ENCODE results near the gene RMRP. TPM values are rescaled to one million over a fixed set of nuclear protein-coding genes. Genes with fewer than 3 reads are reported as not detected.
A peak's percentile ranks its signal among the peaks of the same experiment; 100 is the strongest.

RMRP gene
- total RNA-seq, 1 donor from 2014 or later: 24,340 TPM

- peaks cover 100% of the 10 kb centered on the region for H3K36me3 ChIP-seq
- DNase-seq (no peak), ATAC-seq (no peak)
- intact Hi-C loops (cut with DNase I): no loop called here
- no peaks in the 10 kb centered on the region for H3K27me3 ChIP-seq (ENCODE audit: low read depth)
- H3K4me1 ChIP-seq: no peaks in the 10 kb centered on the region
- no peak overlapping the region for H3K27ac ChIP-seq
- no peak overlapping the region for H3K4me3 ChIP-seq
- no peaks in the 10 kb centered on the region for H3K9me3 ChIP-seq
- TF ChIP-seq CTCF (IDR thresholded peaks at IDR 0.05): no peak
Measured at GRCh38 chr9:35702696-35703095, 44.9 kb upstream of the RMRP start.

- Histone ChIP-seq H3K9me3 (no peaks in the 10 kb centered on the region), H3K36me3 (peaks cover 100% of the 10 kb centered on the region), H3K27ac (no peak overlapping the region), H3K27me3 (ENCODE audit: low read depth) (no peaks in the 10 kb centered on the region), H3K4me3 (no peak overlapping the region), H3K4me1 (peaks cover 11% of the 10 kb centered on the region)
- no peak for DNase-seq
- intact Hi-C loops (cut with DNase I): no loop called here
- ATAC-seq: no peak
- TF ChIP-seq CTCF (IDR thresholded peaks at IDR 0.05): no peak
Measured at GRCh38 chr9:35700942-35701341, 43.1 kb upstream of the RMRP start.

GRCh38 chr9:35700031-35700430, 42.2 kb upstream of the RMRP start:
- H3K9me3 ChIP-seq: no peaks in the 10 kb centered on the region
- peaks cover 95% of the 10 kb centered on the region for H3K36me3 ChIP-seq
- no peaks in the 10 kb centered on the region for H3K27me3 ChIP-seq (ENCODE audit: low read depth)
- no peak for TF ChIP-seq CTCF (IDR thresholded peaks at IDR 0.05)
- no peak overlapping the region for H3K27ac ChIP-seq
- intact Hi-C loops (cut with DNase I): no loop called here
- no peak for DNase-seq
- H3K4me3 ChIP-seq: no peak overlapping the region
- peaks cover 15% of the 10 kb centered on the region for H3K4me1 ChIP-seq
- ATAC-seq: no peak

- Histone ChIP-seq H3K36me3 (peaks cover 77% of the 10 kb centered on the region), H3K9me3 (no peaks in the 10 kb centered on the region), H3K4me1 (peaks cover 15% of the 10 kb centered on the region), H3K27me3 (ENCODE audit: low read depth) (no peaks in the 10 kb centered on the region), H3K27ac (no peak overlapping the region), H3K4me3 (no peak overlapping the region)
- intact Hi-C loops (cut with DNase I): no loop called here
- no peak for ATAC-seq
- no peak for TF ChIP-seq CTCF (IDR thresholded peaks at IDR 0.05)
- DNase-seq: no peak
Measured at GRCh38 chr9:35698231-35698630, 40.4 kb upstream of the RMRP start.

- H3K27me3 ChIP-seq (ENCODE audit: low read depth): no peaks in the 10 kb centered on the region
- H3K9me3 ChIP-seq: no peaks in the 10 kb centered on the region
- peaks cover 69% of the 10 kb centered on the region for H3K36me3 ChIP-seq
- intact Hi-C loops (cut with DNase I): no loop called here
- peak overlapping the region; percentile 73 for H3K27ac ChIP-seq
- H3K4me1 ChIP-seq: peaks cover 15% of the 10 kb centered on the region
- peak in 1 of 2 donors; percentile 5 for ATAC-seq
- TF ChIP-seq CTCF (IDR thresholded peaks at IDR 0.05): no peak
- DNase-seq: no peak
- no peak overlapping the region for H3K4me3 ChIP-seq
Measured at GRCh38 chr9:35697486-35697885, 39.7 kb upstream of the RMRP start.

All from lower lobe of right lung (tissue), 2 donors.